ENCODE results near the gene ZNF26. TPM values are rescaled to one million over a fixed set of nuclear protein-coding genes. Genes with fewer than 3 reads are reported as not detected.

ZNF26 gene
- total RNA-seq, 8 experiments from 2014 or later = 8.7 to 19.4 (median 10.1) TPM

GRCh38 chr12:133057446-133057845, 71.3 kb downstream of the ZNF26 start:
- no peak for ATAC-seq (replicated peaks in 6 of 8)
- no peaks in the 10 kb centered on the region for H3K4me1 ChIP-seq (replicated peaks in 1 of 2)
- in situ Hi-C loops (cut with MboI; ENCODE audit: low pct_unique_long_range_greater_than_20kb in 2 of 9, low sequenced_read_pairs in 9 of 9, unreplicated experiment in 9 of 9) = no loop called here
- H3K27ac ChIP-seq = no peak overlapping the region
- WGBS, 10 experiments = 89 to 100% (median 100%) methylated on average over 1 to 5 of the region's 5 CpGs; no CpG with 5 or more reads in 1 of the 10 experiments
- H3K4me3 ChIP-seq = no peak overlapping the region

GRCh38 chr12:133058203-133059113, 72.3 kb downstream of the ZNF26 start:
- in situ Hi-C loops (cut with MboI; ENCODE audit: low pct_unique_long_range_greater_than_20kb in 2 of 9, low sequenced_read_pairs in 9 of 9, unreplicated experiment in 9 of 9) = no loop called here

GRCh38 chr12:133061954-133062353, 75.8 kb downstream of the ZNF26 start:
- WGBS, 10 experiments = 83 to 100% (median 100%) methylated on average over 1 of the region's 1 CpG; no CpG with 5 or more reads in 3 of the 10 experiments
- H3K4me1 ChIP-seq (replicated peaks in 1 of 2) = no peaks in the 10 kb centered on the region
- in situ Hi-C loops (cut with MboI; ENCODE audit: low pct_unique_long_range_greater_than_20kb in 2 of 9, low sequenced_read_pairs in 9 of 9, unreplicated experiment in 9 of 9) = no loop called here
- H3K27ac ChIP-seq = no peak overlapping the region
- ATAC-seq (replicated peaks in 6 of 8) = no peak
- H3K4me3 ChIP-seq = no peak overlapping the region

More at GRCh38 chr12:133058203-133059113, 72.3 kb downstream of the ZNF26 start:
- Histone ChIP-seq H3K4me3 (no peak overlapping the region), H3K4me1 (replicated peaks in 1 of 2) (no peaks in the 10 kb centered on the region), H3K27ac (no peak overlapping the region)
- ATAC-seq (replicated peaks in 6 of 8) = no peak
- WGBS, 10 experiments = 77 to 100% (median 91%) methylated on average over 2 to 7 of the region's 8 CpGs

GRCh38 chr12:133063556-133063955, 77.4 kb downstream of the ZNF26 start:
- no peak for ATAC-seq (replicated peaks in 6 of 8)
- Histone ChIP-seq H3K4me1 (replicated peaks in 1 of 2) (no peaks in the 10 kb centered on the region), H3K27ac (no peak overlapping the region), H3K4me3 (no peak overlapping the region)
- WGBS, 10 experiments = 60 to 100% (median 100%) methylated on average over 1 of the region's 1 CpG; no CpG with 5 or more reads in 5 of the 10 experiments
- in situ Hi-C loops (cut with MboI; ENCODE audit: low pct_unique_long_range_greater_than_20kb in 2 of 9, low sequenced_read_pairs in 9 of 9, unreplicated experiment in 9 of 9) = no loop called here

- in situ Hi-C loops (cut with MboI; ENCODE audit: low pct_unique_long_range_greater_than_20kb in 2 of 9, low sequenced_read_pairs in 9 of 9, unreplicated experiment in 9 of 9) = no loop called here
- ATAC-seq (replicated peaks in 6 of 8) = no peak
- H3K4me3 ChIP-seq = no peak overlapping the region
- H3K4me1 ChIP-seq (replicated peaks in 1 of 2) = no peaks in the 10 kb centered on the region
- no peak overlapping the region for H3K27ac ChIP-seq
- WGBS, 10 experiments = 0 to 100% (median 56%) methylated on average over 1 to 2 of the region's 2 CpGs
Measured at GRCh38 chr12:133073836-133074235, 87.7 kb downstream of the ZNF26 start.

Other genes with a start within 250 kb of the ZNF26 start
- 10 to 100 TPM; 22.6 to 78.8 (median 36.8) TPM for gene ANKLE2, start 224.5 kb upstream of the ZNF26 start, total RNA-seq
- 10 to 100 TPM; 41.1 to 75.1 (median 48.6) TPM for gene GOLGA3, start 157.5 kb upstream of the ZNF26 start, total RNA-seq
- gene CHFR, start 98.8 kb upstream of the ZNF26 start, total RNA-seq = 10 to 100 TPM; 22.1 to 69.6 (median 24.8) TPM
- gene ZNF605, start 30.1 kb upstream of the ZNF26 start, total RNA-seq = 10 to 100 TPM in 3 of 8 experiments, 1 to 10 TPM in 5; 7.6 to 22.5 (median 9.2) TPM
- 10 to 100 TPM; 25.0 to 55.5 (median 51.0) TPM for gene ZNF84, start 51.1 kb downstream of the ZNF26 start, total RNA-seq
- gene ZNF140, start 94.6 kb downstream of the ZNF26 start, total RNA-seq = 10 to 100 TPM; 11.6 to 28.7 (median 24.9) TPM
- 1 to 10 TPM; 1.2 to 6.4 (median 4.1) TPM for gene ZNF891, start 143.9 kb downstream of the ZNF26 start, total RNA-seq
- gene ZNF10, start 144.3 kb downstream of the ZNF26 start, total RNA-seq = 10 to 100 TPM in 7 of 8 experiments, 1 to 10 TPM in 1; 8.6 to 30.4 (median 25.4) TPM
- gene ZNF268, start 195.1 kb downstream of the ZNF26 start, total RNA-seq = 10 to 100 TPM; 13.6 to 36.3 (median 21.6) TPM
- gene ANHX, start 249.5 kb downstream of the ZNF26 start, total RNA-seq = under 1 TPM in 6 of 8 experiments, not detected in 2; 0.05 to 0.71 (median 0.11) TPM